GM12892 (cell line): Measurements from ENCODE around the gene FXR2.

Source experiments
- POLR2A ChIP-seq: IDR thresholded peaks from 2 replicates; pipeline ENCODE4 v1.6.1; 2011; ENCODE audit warnings: low read depth, low read length, control low read depth
- POLR2AphosphoS5 ChIP-seq: IDR thresholded peaks from 2 replicates; pipeline ENCODE4 v1.6.1; 2011; ENCODE audit warnings: low read depth, low read length, control low read depth

- no peak for TF ChIP-seq POLR2AphosphoS5
- TF ChIP-seq POLR2A = no peak
Measured at GRCh38 chr17:7555320-7555948, 59.3 kb downstream of the FXR2 start.
